GM21737 (cell line): ENCODE results near the gene VIM.
"Not testable (repeated sequence)": the region's sequence is repeated elsewhere in the genome, so short reads cannot be mapped to it uniquely, and the experiment has no call there.

Experiments
- ATAC-seq: cut with Tn5 transposase; IDR thresholded peaks from one replicate; pipeline ENCODE4 v1.9.1; 2021; ENCODE audit warnings: mild to moderate bottlenecking, moderate library complexity; ENCODE audit not compliant: unreplicated experiment

VIM gene

GRCh38 chr10:17255512-17255911 is 27.5 kb downstream of the VIM start:
- ATAC-seq: no peak

DNA sequence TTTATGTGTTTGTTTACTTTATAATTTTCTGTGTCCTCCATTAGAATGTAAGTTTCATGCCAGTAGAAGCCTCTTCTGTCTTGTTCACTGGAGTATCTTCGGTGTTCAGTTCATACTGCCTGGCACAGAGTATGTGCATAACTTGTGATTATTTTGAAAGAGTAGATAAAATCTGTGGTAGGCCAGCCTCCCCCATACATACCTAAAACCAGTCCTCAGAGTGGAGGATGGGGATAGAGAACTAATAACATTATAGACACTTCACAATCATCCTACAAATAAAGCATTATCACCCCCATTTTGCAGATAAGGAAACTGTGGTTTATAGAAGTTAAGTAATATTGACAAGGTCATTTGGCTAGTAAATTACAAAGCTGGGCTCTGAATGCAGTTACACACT is 28.0 kb downstream of the VIM start:
- no peak for ATAC-seq

GRCh38 chr10:17256627-17257026 is 28.6 kb downstream of the VIM start:
- no peak for ATAC-seq

DNA sequence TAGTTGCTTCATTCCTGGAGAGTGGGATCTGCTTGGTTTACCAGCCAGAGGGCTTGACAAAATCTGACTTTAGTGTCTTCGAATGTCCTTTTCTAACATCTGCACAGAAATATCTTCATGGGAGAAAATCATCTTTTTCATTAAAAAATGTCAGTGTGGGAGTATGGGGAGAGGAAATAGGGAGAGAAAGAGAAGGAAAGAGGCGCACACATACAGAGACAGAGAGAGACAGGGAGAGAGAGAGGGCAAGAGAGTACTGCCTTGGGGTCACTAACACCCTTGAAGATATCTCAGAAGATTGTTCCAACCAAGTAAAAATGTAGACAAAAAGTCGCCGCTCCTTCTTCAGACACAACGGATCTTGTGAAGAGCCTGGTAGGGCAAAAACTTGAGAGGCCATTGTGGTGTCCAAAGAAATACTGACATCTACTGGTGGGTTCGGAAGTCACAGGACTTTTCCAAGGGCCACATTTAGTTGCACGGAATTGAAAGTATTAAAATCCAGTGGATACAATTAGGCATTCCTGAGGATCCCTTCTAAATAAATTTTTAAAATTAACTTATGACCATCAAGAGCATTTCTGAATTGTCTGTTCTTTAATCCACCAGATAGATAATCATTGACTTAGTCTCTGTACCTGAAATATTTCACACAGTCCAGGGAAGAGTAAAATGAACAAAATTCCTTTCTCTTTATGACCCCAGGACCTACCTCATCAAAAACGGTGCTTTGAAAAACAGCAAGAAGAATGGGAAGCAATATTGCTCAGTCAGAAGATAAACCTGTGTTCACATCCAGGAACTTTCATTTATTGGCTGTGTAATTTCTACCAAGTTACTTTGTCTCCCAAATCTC is 29.7 kb downstream of the VIM start:
- ATAC-seq: peak; percentile 72

DNA sequence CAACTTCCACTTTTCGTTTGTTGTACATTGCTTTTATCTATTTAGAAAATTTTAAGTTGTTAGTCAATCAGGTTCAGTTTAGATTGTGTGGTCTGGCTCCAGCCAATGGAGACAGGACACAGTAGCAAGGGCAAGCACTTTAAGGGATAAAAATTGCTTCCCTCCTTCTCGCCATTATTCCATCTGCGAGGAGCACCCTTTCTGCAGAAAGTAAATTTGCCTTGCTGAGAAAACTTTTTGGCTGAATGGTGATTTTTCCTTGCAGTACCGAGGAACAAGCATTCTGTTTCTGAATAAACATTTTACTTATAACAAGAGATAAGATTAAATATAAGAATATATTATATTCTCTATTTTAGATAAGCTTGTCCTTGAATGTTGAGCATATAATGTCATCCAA is 34.5 kb downstream of the VIM start:
- ATAC-seq: no peak

GRCh38 chr10:17263580-17263979 is 35.5 kb downstream of the VIM start:
- no peak for ATAC-seq

- no peak for ATAC-seq
Observed at GRCh38 chr10:17265468-17265867, 37.4 kb downstream of the VIM start.

DNA sequence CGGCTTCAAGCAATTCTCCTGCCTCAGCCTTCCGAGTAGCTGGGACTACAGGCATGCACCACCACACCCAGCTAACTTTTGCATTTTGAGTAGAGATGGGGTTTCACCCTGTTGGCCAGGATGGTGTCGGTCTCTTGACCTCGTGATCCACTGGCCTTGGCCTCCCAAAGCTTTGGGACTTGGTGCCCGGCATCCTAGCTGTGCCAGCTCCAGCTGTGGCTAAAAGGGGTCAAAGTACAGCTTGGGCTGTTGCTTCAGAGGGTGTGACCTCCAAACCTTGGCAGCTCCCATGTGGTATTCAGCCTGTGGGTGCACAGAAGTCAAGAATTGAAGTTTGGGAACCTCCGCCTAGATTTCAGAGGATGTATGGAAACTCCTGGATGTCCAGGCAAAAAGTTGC is 38.5 kb downstream of the VIM start:
- not testable (repeated sequence) for ATAC-seq

DNA sequence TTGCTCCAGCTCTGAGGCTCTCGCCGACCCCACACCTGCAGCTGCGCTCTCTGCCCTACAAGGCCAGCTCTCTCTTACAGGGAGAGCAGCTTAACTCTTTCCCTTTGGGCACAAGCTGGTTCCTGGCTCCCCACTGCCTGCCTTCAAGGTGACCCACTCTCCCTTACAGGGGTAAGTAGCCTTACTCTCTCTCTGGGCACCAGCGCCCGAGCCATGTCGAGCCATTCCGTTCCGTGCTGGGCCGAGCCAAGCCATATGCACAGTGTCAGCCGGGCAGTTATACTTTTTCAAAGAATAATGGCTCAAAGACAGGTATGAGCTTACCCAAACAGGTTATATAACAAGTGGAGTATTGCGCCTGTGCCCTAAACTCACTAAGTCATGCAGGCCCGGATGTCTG is 44.6 kb downstream of the VIM start:
- ATAC-seq: no peak

DNA sequence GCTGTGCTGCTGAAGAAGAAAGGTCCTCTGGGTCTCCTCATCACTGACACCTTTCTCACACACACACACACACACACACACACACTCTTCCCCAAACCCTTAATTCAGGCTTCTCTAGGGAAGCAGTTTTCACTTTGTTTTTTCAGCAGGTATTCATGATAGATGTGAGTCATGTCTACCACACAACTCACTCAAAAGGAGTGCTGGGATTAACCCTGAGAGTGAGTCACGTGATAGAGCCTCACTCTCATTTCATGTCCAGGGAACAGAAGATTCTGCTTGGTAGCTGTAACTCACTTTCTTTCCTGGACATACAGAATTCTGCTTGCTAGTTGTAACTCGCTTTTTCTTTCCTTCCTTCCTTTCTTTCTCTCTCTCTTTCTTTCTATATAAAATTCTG is 45.4 kb downstream of the VIM start:
- ATAC-seq: no peak

DNA sequence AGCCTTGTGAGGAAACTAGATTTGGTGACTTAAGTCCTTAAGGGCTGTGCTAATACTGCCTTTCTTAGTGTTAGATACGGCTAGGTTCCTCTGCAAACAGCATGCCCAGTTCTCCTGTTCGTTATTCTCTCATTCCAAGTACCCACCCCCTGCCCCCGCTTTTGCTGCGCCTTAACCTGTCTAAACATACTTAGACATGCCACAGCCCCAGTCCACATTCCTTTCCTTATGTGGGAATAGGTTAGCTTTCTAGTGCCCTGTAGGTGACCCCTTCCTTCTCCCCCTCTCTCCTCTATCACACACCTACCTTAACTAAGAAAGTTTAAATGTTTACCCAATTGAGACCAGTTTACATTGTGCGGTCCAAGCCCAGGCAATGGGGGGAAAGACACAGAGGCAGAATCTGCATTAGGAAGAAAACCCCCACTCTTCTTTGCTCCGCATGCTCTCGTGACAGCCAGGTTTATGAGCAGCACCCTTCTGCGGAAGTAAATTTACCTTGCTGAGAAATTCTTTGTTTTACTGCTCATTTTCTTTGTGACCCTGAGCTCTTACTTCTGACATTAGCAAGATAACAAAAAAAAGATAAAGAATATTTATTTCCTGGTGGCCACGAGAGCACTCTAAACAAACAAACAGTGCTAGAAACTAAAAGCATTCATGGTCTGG is 48.8 kb downstream of the VIM start:
- no peak for ATAC-seq

DNA sequence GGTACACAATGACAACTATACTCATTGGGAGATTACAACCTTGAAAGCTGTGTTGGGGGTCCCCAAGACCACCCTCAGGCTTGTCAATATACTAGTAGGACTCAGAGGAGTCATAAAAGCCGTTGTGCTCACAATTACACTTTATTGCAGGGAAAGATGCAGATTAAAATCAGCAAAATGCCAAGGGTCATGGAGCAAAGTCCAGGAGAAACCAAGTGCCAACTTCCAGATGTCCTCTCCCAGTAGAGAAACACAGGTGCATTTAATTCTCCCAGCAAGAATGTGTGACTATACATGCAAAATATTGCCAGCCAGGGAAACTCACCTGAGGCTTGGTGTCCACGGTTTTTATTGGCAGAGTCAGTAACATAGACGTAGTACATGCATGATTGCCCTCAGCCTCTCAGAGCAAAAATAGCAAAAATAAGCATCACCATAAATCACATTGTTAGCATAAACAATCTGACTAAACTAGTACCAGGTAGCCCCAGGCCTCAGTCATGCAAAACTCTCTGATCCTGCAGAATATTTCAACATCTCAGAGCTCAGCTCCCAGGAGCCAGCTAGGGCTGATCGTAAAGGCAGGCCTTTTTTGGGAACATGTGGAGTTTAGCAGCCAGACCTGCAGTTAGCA is 50.7 kb downstream of the VIM start:
- no peak for ATAC-seq

DNA sequence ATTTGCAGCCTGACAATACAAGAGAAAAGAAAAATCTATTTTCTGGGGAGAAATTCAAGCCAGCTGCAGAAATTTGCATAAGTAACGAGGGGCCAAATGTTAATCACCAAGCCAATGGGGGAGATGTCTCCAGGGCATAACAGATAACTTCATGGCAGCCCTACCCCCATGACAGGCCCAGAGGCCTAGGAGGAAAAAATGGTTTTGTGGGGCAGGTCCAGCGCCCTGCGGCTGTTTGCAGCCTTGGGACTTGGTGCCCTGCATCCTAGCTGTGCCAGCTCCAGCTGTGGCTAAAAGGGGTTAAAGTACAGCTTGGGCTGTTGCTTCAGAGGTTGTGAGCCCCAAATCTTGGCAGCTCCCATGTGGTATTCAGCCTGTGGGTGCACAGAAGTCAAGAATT is 54.3 kb downstream of the VIM start:
- ATAC-seq: no peak

- ATAC-seq: no peak
Observed at GRCh38 chr10:17286562-17287550, 58.8 kb downstream of the VIM start.
